HEK293 (cell line): ENCODE measurements around the gene EBF3.

Source experiments
- CTCF ChIA-PET: fragments of 350-600 bp; formaldehyde crosslinking; extraction: SDS; loops from one replicate; lab custom pipeline; 2021; ENCODE audit warnings: antibody characterized with exemption; lab: Yijun Ruan, JAX
- POLR2A ChIA-PET: fragments of 300-600 bp; formaldehyde crosslinking; extraction: SDS; loops from one replicate; lab custom pipeline; 2020; ENCODE audit warnings: antibody characterized with exemption, inconsistent platforms; lab: Yijun Ruan, JAX
- H3K27ac ChIP-seq: fragments of 200-500 bp; sonication (Bioruptor generic); 2 replicates; pipeline ENCODE4 v1.5.1; 2014; ENCODE audit warnings: low read depth, low read length, control low read depth, inconsistent platforms; ENCODE audit errors: extremely low read depth
- H3K36me3 ChIP-seq, 2 experiments: fragments of 200-500 bp in 1 of 2; sonication (Bioruptor generic) in 1 of 2; 1 replicate in 1 of 2; 2 replicates in 1 of 2; pipeline ENCODE4 v1.5.1; 2014 to 2017; ENCODE audit warnings: inconsistent platforms in 2 of 2, low read length in 2 of 2; ENCODE audit not compliant: control insufficient read depth in 2 of 2, insufficient read depth in 1 of 2
- H3K4me1 ChIP-seq: fragments of 200-500 bp; sonication (Bioruptor generic); 2 replicates; pipeline ENCODE4 v1.5.1; 2014; ENCODE audit warnings: mild to moderate bottlenecking, low read length, inconsistent platforms; ENCODE audit not compliant: control insufficient read depth, insufficient read depth
- H3K4me3 ChIP-seq: 2 replicates; pipeline ENCODE4 v1.5.1; 2011; ENCODE audit warnings: low read depth, mild to moderate bottlenecking, control low read depth, low read length, moderate library complexity
- H3K9me3 ChIP-seq: fragments of 200-500 bp; sonication (Bioruptor generic); 2 replicates; pipeline ENCODE4 v1.5.1; 2014; ENCODE audit warnings: low read depth, low read length, inconsistent platforms; ENCODE audit not compliant: control insufficient read depth, insufficient read depth
- ATF2 ChIP-seq: fragments of 450-650 bp; formaldehyde crosslinking; IDR thresholded peaks from 2 replicates; pipeline ENCODE4 v1.5.1; 2016; ENCODE audit warnings: missing biosample characterization, missing genetic modification characterization, low read depth
- GLI4 ChIP-seq: fragments of 450-650 bp; formaldehyde crosslinking; IDR thresholded peaks from 2 replicates; pipeline ENCODE4 v1.5.1; 2016; ENCODE audit warnings: missing biosample characterization, missing genetic modification characterization
- PRDM2 ChIP-seq: fragments of 450-650 bp; formaldehyde crosslinking; IDR thresholded peaks from 2 replicates; pipeline ENCODE4 v1.5.1; 2016; ENCODE audit warnings: missing biosample characterization, missing genetic modification characterization, borderline replicate concordance
- TRIM28 ChIP-seq: IDR thresholded peaks from 2 replicates; pipeline ENCODE4 v1.6.1; 2011; ENCODE audit warnings: low read length, control low read depth, borderline replicate concordance
- ZIC2 ChIP-seq: fragments of 450-650 bp; formaldehyde crosslinking; IDR thresholded peaks from 2 replicates; pipeline ENCODE4 v1.5.1; 2016; ENCODE audit warnings: missing biosample characterization, missing genetic modification characterization
- ZNF133 ChIP-seq: fragments of 450-650 bp; formaldehyde crosslinking; IDR thresholded peaks from 2 replicates; pipeline ENCODE4 v1.5.1; 2016; ENCODE audit warnings: missing biosample characterization, missing genetic modification characterization
- ZNF146 ChIP-seq: fragments of 450-650 bp; formaldehyde crosslinking; IDR thresholded peaks from 2 replicates; pipeline ENCODE4 v1.5.1; 2016; ENCODE audit warnings: missing biosample characterization, missing genetic modification characterization
- ZNF214 ChIP-seq: fragments of 450-650 bp; formaldehyde crosslinking; IDR thresholded peaks from 2 replicates; pipeline ENCODE4 v1.5.1; 2017; ENCODE audit warnings: missing biosample characterization, mild to moderate bottlenecking, missing genetic modification characterization, borderline replicate concordance
- ZNF311 ChIP-seq: fragments of 450-650 bp; formaldehyde crosslinking; IDR thresholded peaks from 2 replicates; pipeline ENCODE4 v1.5.1; 2017; ENCODE audit warnings: missing biosample characterization, missing genetic modification characterization, borderline replicate concordance
- ZNF366 ChIP-seq: fragments of 450-650 bp; formaldehyde crosslinking; conservative IDR thresholded peaks from 2 replicates; pipeline ENCODE4 v1.5.1; 2016; ENCODE audit warnings: missing biosample characterization, missing genetic modification characterization
- ZNF48 ChIP-seq: fragments of 450-650 bp; formaldehyde crosslinking; IDR thresholded peaks from 2 replicates; pipeline ENCODE4 v1.5.1; 2016; ENCODE audit warnings: missing biosample characterization, missing genetic modification characterization
- ZNF510 ChIP-seq: fragments of 450-650 bp; formaldehyde crosslinking; IDR thresholded peaks from 2 replicates; pipeline ENCODE4 v1.5.1; 2018; ENCODE audit warnings: mild to moderate bottlenecking, missing genetic modification characterization, missing biosample characterization; ENCODE audit not compliant: insufficient replicate concordance
- ZNF518A ChIP-seq: fragments of 450-650 bp; formaldehyde crosslinking; conservative IDR thresholded peaks from 2 replicates; pipeline ENCODE4 v1.5.1; 2016; ENCODE audit warnings: low read depth, missing biosample characterization, missing genetic modification characterization
- ZNF521 ChIP-seq: fragments of 450-650 bp; formaldehyde crosslinking; IDR thresholded peaks from 2 replicates; pipeline ENCODE4 v1.5.1; 2017; ENCODE audit warnings: missing biosample characterization, mild to moderate bottlenecking, missing genetic modification characterization
- ZNF571 ChIP-seq: fragments of 450-650 bp; formaldehyde crosslinking; IDR thresholded peaks from 2 replicates; pipeline ENCODE4 v1.5.0; 2017; ENCODE audit warnings: missing biosample characterization, missing genetic modification characterization
- ZNF623 ChIP-seq: fragments of 450-650 bp; formaldehyde crosslinking; IDR thresholded peaks from 2 replicates; pipeline ENCODE4 v1.5.1; 2016; ENCODE audit warnings: missing biosample characterization, missing genetic modification characterization
- ZNF639 ChIP-seq: fragments of 450-650 bp; formaldehyde crosslinking; IDR thresholded peaks from 2 replicates; pipeline ENCODE4 v1.5.1; 2016; ENCODE audit warnings: missing biosample characterization, missing genetic modification characterization
- ZNF704 ChIP-seq: fragments of 450-650 bp; formaldehyde crosslinking; IDR thresholded peaks from 2 replicates; pipeline ENCODE4 v1.5.1; 2016; ENCODE audit warnings: missing biosample characterization, missing genetic modification characterization
- ZNF707 ChIP-seq: fragments of 450-650 bp; formaldehyde crosslinking; IDR thresholded peaks from 2 replicates; pipeline ENCODE4 v1.5.1; 2016; ENCODE audit warnings: missing biosample characterization, missing genetic modification characterization
- ZNF777 ChIP-seq: fragments of 450-650 bp; formaldehyde crosslinking; IDR thresholded peaks from 2 replicates; pipeline ENCODE4 v1.5.1; 2017; ENCODE audit warnings: missing biosample characterization, missing genetic modification characterization, borderline replicate concordance
- ZNF791 ChIP-seq: fragments of 450-650 bp; formaldehyde crosslinking; IDR thresholded peaks from 2 replicates; pipeline ENCODE4 v1.5.1; 2016; ENCODE audit warnings: missing biosample characterization, missing genetic modification characterization
- ZSCAN30 ChIP-seq: fragments of 450-650 bp; IDR thresholded peaks from 2 replicates; pipeline ENCODE4 v1.5.1; 2018; ENCODE audit warnings: missing biosample characterization, mild to moderate bottlenecking, missing genetic modification characterization, moderate library complexity

Gene EBF3

GRCh38 chr10:129962872-129963640, 1.0 kb downstream of the EBF3 start:
- peak overlapping the region; percentile 94; the same call in 1 of the 2 replicates for H3K27ac ChIP-seq
- CTCF ChIA-PET, result no interaction called here
- H3K4me3 ChIP-seq, result peak overlapping the region; percentile 56
- POLR2A ChIA-PET, result no interaction called here
- no peaks in the 10 kb centered on the region for H3K9me3 ChIP-seq
- peaks cover 9% of the 10 kb centered on the region for H3K4me1 ChIP-seq
- peaks cover 0 to 12% of the 10 kb centered on the region in 2 experiments; a peak in 1 of 3 replicates for H3K36me3 ChIP-seq
- TF ChIP-seq ZNF791 (tag by site-specific recombination) (no peak), ZNF704 (tag by site-specific recombination) (no peak), ZNF623 (tag by site-specific recombination) (no peak), ZNF366 (no peak), ATF2 (tag by site-specific recombination) (0 out of 2 replicates have a peak, but pooled peaks have one; percentile 21), ZNF639 (tag by site-specific recombination) (no peak), ZNF510 (no peak), GLI4 (tag by site-specific recombination) (no peak), ZSCAN30 (tag by site-specific recombination) (no peak), ZNF777 (tag by site-specific recombination) (no peak), ZNF146 (tag by site-specific recombination) (no peak), ZNF133 (tag by site-specific recombination) (no peak), ZIC2 (peak; percentile 69; the same call in 1 of the 2 replicates), ZNF571 (no peak), PRDM2 (tag by site-specific recombination) (no peak), ZNF214 (tag by site-specific recombination) (no peak), ZNF48 (tag by site-specific recombination) (no peak), ZNF521 (tag by site-specific recombination) (no peak), ZNF311 (tag by site-specific recombination) (no peak), ZNF518A (no peak), TRIM28 (no peak), ZNF707 (no peak)
